ENCODE data around the gene PACSIN2.

PACSIN2 gene

GRCh38 chr22:42977569-42977968, 37.4 kb downstream of the PACSIN2 start:
- no peaks in the 10 kb centered on the region for H3F3A ChIP-seq (ENCODE audit: insufficient read depth)
- no peak overlapping the region for H3K4me3 ChIP-seq (ENCODE audit: insufficient read depth, low read length, poor library complexity, severe bottlenecking)
- H3K4me2 ChIP-seq (ENCODE audit: low read depth, low read length, poor library complexity, severe bottlenecking): no peak overlapping the region
- no peaks in the 10 kb centered on the region for H3K36me3 ChIP-seq (ENCODE audit: low read length)
- H4K20me1 ChIP-seq (ENCODE audit: low read depth, low read length): 0 out of 2 replicates have a peak, but pooled peaks cover 14% of the 10 kb centered on the region
- H3K9me2 ChIP-seq (replicated peaks; ENCODE audit: insufficient read depth, low read length): no peaks in the 10 kb centered on the region
- TF ChIP-seq EZH2phosphoT487 (conservative IDR thresholded peaks at IDR 0.05; ENCODE audit: low read length) (no peak), CTCF (IDR thresholded peaks at IDR 0.05; ENCODE audit: insufficient read depth, low read length, poor library complexity, severe bottlenecking) (no peak)
- H3K27ac ChIP-seq (ENCODE audit: low read depth, low read length): no peak overlapping the region
- H3K27me3 ChIP-seq (ENCODE audit: low read length): no peaks in the 10 kb centered on the region
- peaks cover 38% of the 10 kb centered on the region for H3K79me2 ChIP-seq (ENCODE audit: insufficient read depth, low read length)
- H3K9me3 ChIP-seq (ENCODE audit: insufficient read depth, low read length): no peaks in the 10 kb centered on the region
- H3K9ac ChIP-seq (ENCODE audit: low read length): no peak overlapping the region
- no peak overlapping the region for H2AFZ ChIP-seq (ENCODE audit: low read depth, low read length, severe bottlenecking)

GRCh38 chr22:42976217-42976933, 38.6 kb downstream of the PACSIN2 start:
- H3F3A ChIP-seq (ENCODE audit: insufficient read depth): no peaks in the 10 kb centered on the region
- TF ChIP-seq CTCF (IDR thresholded peaks at IDR 0.05; ENCODE audit: insufficient read depth, low read length, poor library complexity, severe bottlenecking) (no peak), EZH2phosphoT487 (conservative IDR thresholded peaks at IDR 0.05; ENCODE audit: low read length) (no peak)
- H3K27me3 ChIP-seq (ENCODE audit: low read length): no peaks in the 10 kb centered on the region
- peaks cover 40% of the 10 kb centered on the region for H3K79me2 ChIP-seq (ENCODE audit: insufficient read depth, low read length)
- no peaks in the 10 kb centered on the region for H3K36me3 ChIP-seq (ENCODE audit: low read length)
- 0 out of 2 replicates have a peak, but pooled peaks cover 14% of the 10 kb centered on the region for H4K20me1 ChIP-seq (ENCODE audit: low read depth, low read length)
- no peak overlapping the region for H3K9ac ChIP-seq (ENCODE audit: low read length)
- no peak overlapping the region for H3K27ac ChIP-seq (ENCODE audit: low read depth, low read length)
- no peak overlapping the region for H3K4me2 ChIP-seq (ENCODE audit: low read depth, low read length, poor library complexity, severe bottlenecking)
- H3K9me2 ChIP-seq (replicated peaks; ENCODE audit: insufficient read depth, low read length): no peaks in the 10 kb centered on the region
- H2AFZ ChIP-seq (ENCODE audit: low read depth, low read length, severe bottlenecking): no peak overlapping the region
- H3K4me3 ChIP-seq (ENCODE audit: insufficient read depth, low read length, poor library complexity, severe bottlenecking): no peak overlapping the region
- H3K9me3 ChIP-seq (ENCODE audit: insufficient read depth, low read length): no peaks in the 10 kb centered on the region

- H3F3A ChIP-seq (ENCODE audit: insufficient read depth): no peaks in the 10 kb centered on the region
- H4K20me1 ChIP-seq (ENCODE audit: low read depth, low read length): 0 out of 2 replicates have a peak, but pooled peaks cover 13% of the 10 kb centered on the region
- peaks cover 37% of the 10 kb centered on the region for H3K79me2 ChIP-seq (ENCODE audit: insufficient read depth, low read length)
- H3K27ac ChIP-seq (ENCODE audit: low read depth, low read length): no peak overlapping the region
- no peaks in the 10 kb centered on the region for H3K27me3 ChIP-seq (ENCODE audit: low read length)
- no peaks in the 10 kb centered on the region for H3K36me3 ChIP-seq (ENCODE audit: low read length)
- H3K9me3 ChIP-seq (ENCODE audit: insufficient read depth, low read length): no peaks in the 10 kb centered on the region
- TF ChIP-seq CTCF (IDR thresholded peaks at IDR 0.05; ENCODE audit: insufficient read depth, low read length, poor library complexity, severe bottlenecking) (no peak), EZH2phosphoT487 (conservative IDR thresholded peaks at IDR 0.05; ENCODE audit: low read length) (no peak)
- no peak overlapping the region for H3K4me2 ChIP-seq (ENCODE audit: low read depth, low read length, poor library complexity, severe bottlenecking)
- no peak overlapping the region for H3K9ac ChIP-seq (ENCODE audit: low read length)
- no peak overlapping the region for H3K4me3 ChIP-seq (ENCODE audit: insufficient read depth, low read length, poor library complexity, severe bottlenecking)
- no peaks in the 10 kb centered on the region for H3K9me2 ChIP-seq (replicated peaks; ENCODE audit: insufficient read depth, low read length)
- no peak overlapping the region for H2AFZ ChIP-seq (ENCODE audit: low read depth, low read length, severe bottlenecking)
These were observed 40.7 kb downstream of the PACSIN2 start for GRCh38 chr22:42974223-42974622.
